OCI-LY1 (cell line): Measurements from ENCODE around the gene EBF3.

Experiments
- CTCF ChIP-seq: fragments of 200-600 bp; sonication (generic), shearing (Covaris generic); IDR thresholded peaks from 2 replicates; pipeline ENCODE4 v1.5.1; 2017; ENCODE audit warnings: mild to moderate bottlenecking, antibody characterized with exemption, low read length, moderate library complexity, mixed read lengths
- EZH2 ChIP-seq: fragments of 200-600 bp; sonication (generic), shearing (Covaris generic); IDR thresholded peaks from 2 replicates; pipeline ENCODE4 v1.8.0; 2017; ENCODE audit warnings: borderline replicate concordance, mixed run types, mild to moderate bottlenecking, antibody characterized with exemption, low read length, moderate library complexity, mixed read lengths

GRCh38 chr10:129845111-129845753, 118.8 kb downstream of the EBF3 start:
- TF ChIP-seq CTCF (no peak), EZH2 (no peak)
